WTC11 (cell line): ENCODE results near the gene GIMAP2. TPM values are rescaled to one million over a fixed set of nuclear protein-coding genes. Genes with fewer than 3 reads are reported as not detected.

Source experiments
- ATAC-seq: fragments of 200-7000 bp; cut with Tn5 transposase; 2 replicates; pipeline ENCODE4 v1.10.0; 2021; ENCODE audit warnings: mild to moderate bottlenecking, moderate library complexity
- CTCF ChIA-PET: fragments of 300-600 bp; sonication (Branson Sonifier 250); formaldehyde crosslinking; loops from one replicate; lab custom pipeline; 2021; ENCODE audit warnings: antibody characterized with exemption; lab: Charles Lee
- POLR2A ChIA-PET: fragments of 350-600 bp; sonication (Branson Sonifier 250); formaldehyde crosslinking; loops from one replicate; lab custom pipeline; 2021; ENCODE audit warnings: antibody characterized with exemption; lab: Charles Lee
- DNase-seq: peaks from one replicate; pipeline ENCODE4 v3.0.0; 2021; ENCODE audit warnings: low spot score
- H3K27ac Mint-ChIP-seq: 2 replicates; pipeline ENCODE4 v1.8.0; 2021; ENCODE audit warnings: mixed read lengths
- H3K27me3 Mint-ChIP-seq: 2 replicates; pipeline ENCODE4 v1.8.0; 2021; ENCODE audit warnings: low read depth, mild to moderate bottlenecking, moderate library complexity, mixed read lengths
- H3K36me3 Mint-ChIP-seq: 2 replicates; pipeline ENCODE4 v1.8.0; 2021; ENCODE audit warnings: mixed read lengths
- H3K4me1 Mint-ChIP-seq: 2 replicates; pipeline ENCODE4 v1.8.0; 2022; ENCODE audit warnings: mixed read lengths
- H3K4me3 Mint-ChIP-seq: 2 replicates; pipeline ENCODE4 v1.8.0; 2021; ENCODE audit warnings: mild to moderate bottlenecking, moderate library complexity, mixed read lengths
- H3K9me3 Mint-ChIP-seq: 2 replicates; pipeline ENCODE4 v1.8.0; 2021; ENCODE audit warnings: mixed read lengths
- IRF2 ChIP-seq: sonication (generic); formaldehyde crosslinking; IDR thresholded peaks from 2 replicates; pipeline ENCODE4 v1.8.0; 2022; ENCODE audit warnings: low read depth, missing genetic modification reagents, borderline replicate concordance
- JUN ChIP-seq: sonication (generic); formaldehyde crosslinking; IDR thresholded peaks from 2 replicates; pipeline ENCODE4 v1.8.0; 2023; ENCODE audit warnings: mild to moderate bottlenecking, missing genetic modification reagents
- SMAD4 ChIP-seq: sonication (generic); formaldehyde crosslinking; IDR thresholded peaks from 2 replicates; pipeline ENCODE4 v1.8.0; 2022; ENCODE audit warnings: mild to moderate bottlenecking, missing genetic modification reagents
- SP1 ChIP-seq: sonication (generic); formaldehyde crosslinking; conservative IDR thresholded peaks from 2 replicates; pipeline ENCODE4 v1.8.1; 2022; ENCODE audit warnings: missing genetic modification reagents
- ZNF317 ChIP-seq: sonication (generic); formaldehyde crosslinking; IDR thresholded peaks from 2 replicates; pipeline ENCODE4 v1.8.1; 2023; ENCODE audit warnings: low read depth, mild to moderate bottlenecking, moderate library complexity, missing genetic modification reagents, borderline replicate concordance
- ZNF396 ChIP-seq: fragments of 250-450 bp; sonication (Bioruptor Pico); IDR thresholded peaks from 2 replicates; pipeline ENCODE4 v1.8.0; 2021; ENCODE audit warnings: mild to moderate bottlenecking, moderate library complexity, borderline replicate concordance
- ZNF423 ChIP-seq: fragments of 250-450 bp; sonication (Bioruptor Pico); IDR thresholded peaks from 2 replicates; pipeline ENCODE4 v2.1.2; 2022; ENCODE audit warnings: mild to moderate bottlenecking, moderate library complexity
- total RNA-seq: library from RNA; stranded (reverse); gene quantifications from 3 replicates; pipeline ENCODE4 v1.2.3, GENCODE V29; 2021
- TF ChIP-seq, protein P1 (sequence below): sonication (generic); formaldehyde crosslinking; IDR thresholded peaks from 2 replicates; pipeline ENCODE4 v1.8.1; 2022; ENCODE audit warnings: low read depth, missing genetic modification reagents, borderline replicate concordance
- TF ChIP-seq, protein P2 (sequence below): fragments of 250-450 bp; sonication (Bioruptor Pico); IDR thresholded peaks from 2 replicates; pipeline ENCODE4 v1.9.0; 2021; ENCODE audit warnings: mild to moderate bottlenecking
- TF ChIP-seq, protein P3 (sequence below): sonication (generic); formaldehyde crosslinking; IDR thresholded peaks from 2 replicates; pipeline ENCODE4 v1.8.1; 2023; ENCODE audit warnings: mild to moderate bottlenecking, missing genetic modification reagents, moderate library complexity
- TF ChIP-seq, protein P4 (sequence below): fragments of 250-450 bp; sonication (Bioruptor Pico); IDR thresholded peaks from 2 replicates; pipeline ENCODE4 v1.9.0; 2021; ENCODE audit warnings: mild to moderate bottlenecking, borderline replicate concordance
- TF ChIP-seq, protein P5 (sequence below): sonication (generic); formaldehyde crosslinking; IDR thresholded peaks from 2 replicates; pipeline ENCODE4 v1.8.0; 2022; ENCODE audit warnings: mild to moderate bottlenecking, missing genetic modification reagents

Gene GIMAP2
- total RNA-seq, 1 experiment from 2014 or later = 0.15 TPM

DNA sequence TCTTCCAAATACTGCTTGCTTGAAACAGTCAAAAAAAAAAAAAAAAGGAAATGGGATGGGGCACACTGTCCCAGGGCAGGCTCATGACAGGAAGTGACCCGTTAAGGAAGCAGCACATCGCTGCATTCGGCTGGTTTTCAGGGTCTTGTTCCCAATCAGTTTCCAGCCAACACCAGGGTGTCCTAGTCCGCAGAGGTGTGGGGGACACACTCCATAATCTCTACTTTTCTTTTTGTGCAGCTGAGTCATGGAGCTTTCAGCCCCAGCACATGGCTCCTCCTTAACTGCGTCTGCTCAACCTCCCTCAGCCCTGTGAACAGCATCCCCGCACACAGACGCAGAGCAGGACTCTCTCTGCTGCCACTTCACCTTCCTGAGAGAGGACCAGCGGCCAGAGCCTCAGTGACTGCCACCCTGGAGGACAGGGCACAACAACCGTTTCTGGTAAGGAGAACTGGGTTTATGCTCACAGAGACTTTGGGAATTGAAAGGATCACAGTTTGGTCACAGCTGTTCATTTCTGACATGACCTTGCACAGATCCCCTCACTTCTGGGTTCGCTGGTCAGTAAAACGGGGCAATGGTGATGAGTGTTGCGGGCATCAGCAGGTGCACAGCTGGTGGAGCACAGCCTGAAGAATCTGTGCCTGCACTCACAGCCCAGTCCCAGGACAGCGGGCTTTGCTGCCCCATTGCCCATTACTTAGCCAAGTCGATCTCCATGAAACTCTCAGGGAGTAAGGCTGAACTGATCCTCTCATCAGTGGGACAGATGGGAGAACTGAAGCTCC is 52.0 kb downstream of the GIMAP2 start, which contains the start of gene GIMAP5 (continued):
- TF ChIP-seq, protein P1, sequence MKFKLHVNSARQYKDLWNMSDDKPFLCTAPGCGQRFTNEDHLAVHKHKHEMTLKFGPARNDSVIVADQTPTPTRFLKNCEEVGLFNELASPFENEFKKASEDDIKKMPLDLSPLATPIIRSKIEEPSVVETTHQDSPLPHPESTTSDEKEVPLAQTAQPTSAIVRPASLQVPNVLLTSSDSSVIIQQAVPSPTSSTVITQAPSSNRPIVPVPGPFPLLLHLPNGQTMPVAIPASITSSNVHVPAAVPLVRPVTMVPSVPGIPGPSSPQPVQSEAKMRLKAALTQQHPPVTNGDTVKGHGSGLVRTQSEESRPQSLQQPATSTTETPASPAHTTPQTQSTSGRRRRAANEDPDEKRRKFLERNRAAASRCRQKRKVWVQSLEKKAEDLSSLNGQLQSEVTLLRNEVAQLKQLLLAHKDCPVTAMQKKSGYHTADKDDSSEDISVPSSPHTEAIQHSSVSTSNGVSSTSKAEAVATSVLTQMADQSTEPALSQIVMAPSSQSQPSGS (CRISPR knock-in tag) = no peak
- TF ChIP-seq SP1 (CRISPR knock-in tag) (no peak), ZNF317 (CRISPR knock-in tag) (no peak)
- TF ChIP-seq, all 79 proteins: peak for 0

DNA sequence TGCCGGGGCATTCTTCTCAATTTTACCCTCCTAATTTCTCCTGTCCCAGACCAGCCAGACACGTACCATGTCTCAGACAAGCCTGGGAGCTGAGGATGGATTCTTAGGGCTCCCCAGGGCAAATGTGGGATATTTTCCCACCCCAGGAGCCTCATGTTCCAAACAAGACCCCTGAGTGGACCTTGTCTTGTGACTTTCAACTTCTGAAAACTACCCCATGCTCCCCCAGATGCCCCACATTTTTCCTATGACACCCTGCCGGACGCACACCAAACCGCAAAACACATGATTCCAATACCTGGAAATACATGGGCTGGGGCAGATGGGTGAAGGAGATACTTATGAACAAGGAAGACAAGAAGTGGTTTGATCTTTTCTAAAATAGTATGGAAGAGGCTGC is 52.6 kb downstream of the GIMAP2 start:
- no peak for ATAC-seq
- CTCF ChIA-PET = interaction anchor here (2.1 kb wide), 1 partner anchor 289 kb away, joined by 6 read pairs; no protein-coding TSS in a partner anchor

DNA sequence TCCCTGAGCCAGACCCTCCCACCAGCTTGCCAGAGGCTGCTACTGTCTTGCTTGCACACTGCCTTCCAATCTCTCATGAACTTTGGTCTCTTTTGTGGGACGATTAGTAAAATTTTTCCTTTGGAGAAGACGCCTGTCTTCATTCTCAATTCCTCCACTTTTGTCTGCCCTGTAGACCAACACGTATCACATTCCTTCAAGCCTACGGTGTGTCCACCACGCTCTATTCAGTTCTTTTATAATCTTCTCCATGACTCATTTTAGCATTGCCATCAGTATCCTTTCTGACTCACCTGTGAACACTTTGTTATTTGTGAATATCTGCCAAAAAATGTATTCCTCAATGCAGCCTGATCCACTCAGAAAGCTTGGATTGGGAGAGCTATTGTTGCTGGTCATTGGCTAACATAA is 53.1 kb downstream of the GIMAP2 start:
- DNase-seq = no peak
- no peak for ATAC-seq
- no peaks in the 10 kb centered on the region for H3K9me3 Mint-ChIP-seq
- peaks cover 100% of the 10 kb centered on the region for H3K27me3 Mint-ChIP-seq
- ChIA-PET POLR2A (no interaction called here), CTCF (interaction anchor here (1.2 to 2.1 kb wide), 2 partner anchors 15 to 290 kb away, joined by 3 to 6 read pairs; no protein-coding TSS in a partner anchor)
- no peaks in the 10 kb centered on the region for H3K36me3 Mint-ChIP-seq
- TF ChIP-seq, protein P2, sequence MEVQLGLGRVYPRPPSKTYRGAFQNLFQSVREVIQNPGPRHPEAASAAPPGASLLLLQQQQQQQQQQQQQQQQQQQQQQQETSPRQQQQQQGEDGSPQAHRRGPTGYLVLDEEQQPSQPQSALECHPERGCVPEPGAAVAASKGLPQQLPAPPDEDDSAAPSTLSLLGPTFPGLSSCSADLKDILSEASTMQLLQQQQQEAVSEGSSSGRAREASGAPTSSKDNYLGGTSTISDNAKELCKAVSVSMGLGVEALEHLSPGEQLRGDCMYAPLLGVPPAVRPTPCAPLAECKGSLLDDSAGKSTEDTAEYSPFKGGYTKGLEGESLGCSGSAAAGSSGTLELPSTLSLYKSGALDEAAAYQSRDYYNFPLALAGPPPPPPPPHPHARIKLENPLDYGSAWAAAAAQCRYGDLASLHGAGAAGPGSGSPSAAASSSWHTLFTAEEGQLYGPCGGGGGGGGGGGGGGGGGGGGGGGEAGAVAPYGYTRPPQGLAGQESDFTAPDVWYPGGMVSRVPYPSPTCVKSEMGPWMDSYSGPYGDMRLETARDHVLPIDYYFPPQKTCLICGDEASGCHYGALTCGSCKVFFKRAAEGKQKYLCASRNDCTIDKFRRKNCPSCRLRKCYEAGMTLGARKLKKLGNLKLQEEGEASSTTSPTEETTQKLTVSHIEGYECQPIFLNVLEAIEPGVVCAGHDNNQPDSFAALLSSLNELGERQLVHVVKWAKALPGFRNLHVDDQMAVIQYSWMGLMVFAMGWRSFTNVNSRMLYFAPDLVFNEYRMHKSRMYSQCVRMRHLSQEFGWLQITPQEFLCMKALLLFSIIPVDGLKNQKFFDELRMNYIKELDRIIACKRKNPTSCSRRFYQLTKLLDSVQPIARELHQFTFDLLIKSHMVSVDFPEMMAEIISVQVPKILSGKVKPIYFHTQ (CRISPR knock-in tag) = no peak
- TF ChIP-seq IRF2 (CRISPR knock-in tag) = no peak
- TF ChIP-seq, protein P3, sequence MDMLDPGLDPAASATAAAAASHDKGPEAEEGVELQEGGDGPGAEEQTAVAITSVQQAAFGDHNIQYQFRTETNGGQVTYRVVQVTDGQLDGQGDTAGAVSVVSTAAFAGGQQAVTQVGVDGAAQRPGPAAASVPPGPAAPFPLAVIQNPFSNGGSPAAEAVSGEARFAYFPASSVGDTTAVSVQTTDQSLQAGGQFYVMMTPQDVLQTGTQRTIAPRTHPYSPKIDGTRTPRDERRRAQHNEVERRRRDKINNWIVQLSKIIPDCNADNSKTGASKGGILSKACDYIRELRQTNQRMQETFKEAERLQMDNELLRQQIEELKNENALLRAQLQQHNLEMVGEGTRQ (CRISPR knock-in tag) = no peak
- TF ChIP-seq ZNF423 (CRISPR knock-in tag) = no peak
- no peak for TF ChIP-seq JUN (CRISPR knock-in tag)
- peaks cover 5% of the 10 kb centered on the region; the same call in 1 of the 2 replicates for H3K4me1 Mint-ChIP-seq
- no peak overlapping the region for H3K27ac Mint-ChIP-seq
- H3K4me3 Mint-ChIP-seq = no peak overlapping the region

More for the DNA sequence above, 52.6 kb downstream of the GIMAP2 start:
- peaks cover 100% of the 10 kb centered on the region for H3K27me3 Mint-ChIP-seq
- H3K27ac Mint-ChIP-seq = no peak overlapping the region
- H3K4me1 Mint-ChIP-seq = peaks cover 5% of the 10 kb centered on the region; the same call in 1 of the 2 replicates
- POLR2A ChIA-PET = no interaction called here
- H3K36me3 Mint-ChIP-seq = no peaks in the 10 kb centered on the region
- TF ChIP-seq, protein P4, sequence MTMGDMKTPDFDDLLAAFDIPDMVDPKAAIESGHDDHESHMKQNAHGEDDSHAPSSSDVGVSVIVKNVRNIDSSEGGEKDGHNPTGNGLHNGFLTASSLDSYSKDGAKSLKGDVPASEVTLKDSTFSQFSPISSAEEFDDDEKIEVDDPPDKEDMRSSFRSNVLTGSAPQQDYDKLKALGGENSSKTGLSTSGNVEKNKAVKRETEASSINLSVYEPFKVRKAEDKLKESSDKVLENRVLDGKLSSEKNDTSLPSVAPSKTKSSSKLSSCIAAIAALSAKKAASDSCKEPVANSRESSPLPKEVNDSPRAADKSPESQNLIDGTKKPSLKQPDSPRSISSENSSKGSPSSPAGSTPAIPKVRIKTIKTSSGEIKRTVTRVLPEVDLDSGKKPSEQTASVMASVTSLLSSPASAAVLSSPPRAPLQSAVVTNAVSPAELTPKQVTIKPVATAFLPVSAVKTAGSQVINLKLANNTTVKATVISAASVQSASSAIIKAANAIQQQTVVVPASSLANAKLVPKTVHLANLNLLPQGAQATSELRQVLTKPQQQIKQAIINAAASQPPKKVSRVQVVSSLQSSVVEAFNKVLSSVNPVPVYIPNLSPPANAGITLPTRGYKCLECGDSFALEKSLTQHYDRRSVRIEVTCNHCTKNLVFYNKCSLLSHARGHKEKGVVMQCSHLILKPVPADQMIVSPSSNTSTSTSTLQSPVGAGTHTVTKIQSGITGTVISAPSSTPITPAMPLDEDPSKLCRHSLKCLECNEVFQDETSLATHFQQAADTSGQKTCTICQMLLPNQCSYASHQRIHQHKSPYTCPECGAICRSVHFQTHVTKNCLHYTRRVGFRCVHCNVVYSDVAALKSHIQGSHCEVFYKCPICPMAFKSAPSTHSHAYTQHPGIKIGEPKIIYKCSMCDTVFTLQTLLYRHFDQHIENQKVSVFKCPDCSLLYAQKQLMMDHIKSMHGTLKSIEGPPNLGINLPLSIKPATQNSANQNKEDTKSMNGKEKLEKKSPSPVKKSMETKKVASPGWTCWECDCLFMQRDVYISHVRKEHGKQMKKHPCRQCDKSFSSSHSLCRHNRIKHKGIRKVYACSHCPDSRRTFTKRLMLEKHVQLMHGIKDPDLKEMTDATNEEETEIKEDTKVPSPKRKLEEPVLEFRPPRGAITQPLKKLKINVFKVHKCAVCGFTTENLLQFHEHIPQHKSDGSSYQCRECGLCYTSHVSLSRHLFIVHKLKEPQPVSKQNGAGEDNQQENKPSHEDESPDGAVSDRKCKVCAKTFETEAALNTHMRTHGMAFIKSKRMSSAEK (CRISPR knock-in tag) = no peak
- TF ChIP-seq SMAD4 (CRISPR knock-in tag) (no peak), ZNF396 (CRISPR knock-in tag) (no peak)
- TF ChIP-seq, protein P5, sequence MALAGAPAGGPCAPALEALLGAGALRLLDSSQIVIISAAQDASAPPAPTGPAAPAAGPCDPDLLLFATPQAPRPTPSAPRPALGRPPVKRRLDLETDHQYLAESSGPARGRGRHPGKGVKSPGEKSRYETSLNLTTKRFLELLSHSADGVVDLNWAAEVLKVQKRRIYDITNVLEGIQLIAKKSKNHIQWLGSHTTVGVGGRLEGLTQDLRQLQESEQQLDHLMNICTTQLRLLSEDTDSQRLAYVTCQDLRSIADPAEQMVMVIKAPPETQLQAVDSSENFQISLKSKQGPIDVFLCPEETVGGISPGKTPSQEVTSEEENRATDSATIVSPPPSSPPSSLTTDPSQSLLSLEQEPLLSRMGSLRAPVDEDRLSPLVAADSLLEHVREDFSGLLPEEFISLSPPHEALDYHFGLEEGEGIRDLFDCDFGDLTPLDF (CRISPR knock-in tag) = no peak
- H3K9me3 Mint-ChIP-seq = no peaks in the 10 kb centered on the region
- no peak for DNase-seq
- H3K4me3 Mint-ChIP-seq = no peak overlapping the region
